NCI-H2227 treated with DMSO at 0.1 percent for 48 hours (cell line): ENCODE results near the gene GNPTAB.
"Not testable (repeated sequence)": the region's sequence is repeated elsewhere in the genome, so short reads cannot be mapped to it uniquely, and the experiment has no call there.

Source experiments
- DNase-seq: peaks from one replicate; lab custom pipeline; 2025; lab: John Stamatoyannopoulos, UW

The GNPTAB gene

GRCh38 chr12:101830367-101831325, at the start of gene GNPTAB:
Gene GNPTAB (minus strand): TSS chr12:101830959. CDS start chr12:101830675, 284 bp downstream.
- DNase-seq = peak; percentile 93

DNA sequence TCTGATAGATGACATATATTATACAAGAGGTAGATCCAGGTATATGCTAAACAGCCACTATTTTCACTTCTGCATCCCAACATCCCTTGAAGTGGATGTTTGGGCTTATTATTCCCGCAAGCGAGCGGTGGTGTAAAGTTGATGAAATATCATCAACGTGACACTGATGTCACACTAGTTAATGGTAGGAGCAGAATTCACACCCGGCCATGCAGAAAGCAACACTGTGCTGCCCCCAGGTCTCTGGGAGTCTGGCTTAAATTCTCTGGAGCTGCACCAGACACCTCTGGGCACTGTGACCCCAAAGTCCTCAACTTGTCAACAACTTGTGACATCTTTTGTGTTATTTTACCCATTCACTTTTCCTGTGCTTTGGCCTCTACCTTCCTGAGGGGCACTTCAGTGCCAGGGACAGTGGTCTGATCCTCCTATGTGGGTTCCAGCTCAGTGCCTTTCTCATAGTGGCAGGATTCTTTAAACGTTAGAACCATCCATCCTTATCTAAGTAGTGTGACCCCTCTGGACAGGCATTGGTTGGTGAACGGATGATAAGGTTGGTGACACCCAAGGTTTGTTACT, 47.6 kb upstream of the GNPTAB start:
- no peak for DNase-seq

GRCh38 chr12:101877806-101878242, 47.1 kb upstream of the GNPTAB start:
- no peak for DNase-seq

- peak; percentile 31 for DNase-seq
These were observed 46.4 kb upstream of the GNPTAB start, which contains the start of gene DRAM1 for GRCh38 chr12:101876861-101877805. Gene DRAM1 (plus strand): TSS chr12:101877580. CDS start chr12:101877790, 210 bp downstream.

DNA sequence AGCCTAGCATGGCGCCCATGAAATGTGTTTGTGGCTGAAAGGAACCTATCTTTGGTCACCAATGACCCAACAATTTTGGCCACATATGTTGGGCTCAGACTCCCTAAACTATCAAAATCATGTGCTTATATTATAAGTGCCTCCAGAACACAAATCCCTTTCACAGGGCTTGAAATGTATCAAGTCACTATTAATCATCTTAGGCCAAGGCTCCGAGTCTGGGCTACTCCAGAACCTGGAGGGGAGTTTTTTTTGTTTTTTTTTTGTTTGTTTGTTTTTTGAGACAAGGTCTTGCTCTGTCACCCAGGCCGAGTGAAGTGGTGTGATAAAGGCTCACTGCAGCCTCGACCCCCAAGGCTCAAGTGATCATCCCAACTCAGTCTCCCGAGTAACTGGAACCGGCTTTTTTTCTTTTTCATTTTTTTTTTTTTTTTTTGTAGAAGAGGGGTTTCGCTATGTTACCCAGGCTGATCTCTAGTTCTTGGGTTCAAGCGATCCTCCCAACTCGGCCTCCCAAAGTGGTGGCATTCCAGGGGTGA, 45.6 kb upstream of the GNPTAB start:
- DNase-seq = no peak

GRCh38 chr12:101875162-101875561, 44.4 kb upstream of the GNPTAB start:
- DNase-seq = no peak

DNA sequence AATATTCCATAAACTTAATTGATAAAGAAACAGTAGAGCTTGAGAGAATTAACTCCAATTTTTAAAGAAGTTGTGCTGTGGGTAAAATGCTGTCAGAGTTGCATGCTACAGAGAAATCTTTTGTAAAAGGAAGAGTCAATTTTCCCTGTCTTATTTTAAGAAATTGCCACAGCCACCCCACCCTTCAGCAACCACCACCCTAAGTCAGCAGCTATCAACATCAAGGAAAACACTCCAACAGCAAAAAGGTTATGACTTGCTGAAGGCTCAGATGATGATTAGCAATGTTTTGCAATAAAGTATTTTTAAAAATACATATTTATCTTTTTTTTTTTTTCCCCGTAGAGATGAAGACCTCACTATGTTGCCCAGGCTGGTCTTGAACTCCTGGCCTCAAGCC, 40.2 kb upstream of the GNPTAB start:
- DNase-seq = no peak

DNA sequence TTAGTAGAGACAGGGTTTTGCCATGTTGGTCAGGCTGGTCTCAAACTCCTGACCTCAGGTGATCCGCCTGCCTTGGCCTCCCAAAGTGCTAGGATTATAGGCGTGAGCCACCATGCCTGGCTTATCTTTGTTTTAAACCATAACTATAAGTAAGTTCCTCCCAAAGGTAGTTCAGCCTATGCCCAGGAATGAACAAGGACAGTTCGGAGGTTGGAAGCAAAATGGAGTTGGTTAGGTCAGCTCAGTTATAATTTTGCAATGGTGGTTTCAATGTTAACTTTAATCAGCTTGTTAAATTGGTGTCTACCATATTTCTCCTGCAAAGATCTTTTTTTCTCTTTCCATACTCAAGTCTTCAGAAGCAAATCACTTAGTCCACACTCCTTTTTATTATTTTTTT, 36.9 kb upstream of the GNPTAB start:
- not testable (repeated sequence) for DNase-seq

- DNase-seq = no peak
These were observed 36.0 kb upstream of the GNPTAB start for GRCh38 chr12:101866615-101867373.

- no peak for DNase-seq
These were observed 33.2 kb upstream of the GNPTAB start for GRCh38 chr12:101863981-101864380.

DNA sequence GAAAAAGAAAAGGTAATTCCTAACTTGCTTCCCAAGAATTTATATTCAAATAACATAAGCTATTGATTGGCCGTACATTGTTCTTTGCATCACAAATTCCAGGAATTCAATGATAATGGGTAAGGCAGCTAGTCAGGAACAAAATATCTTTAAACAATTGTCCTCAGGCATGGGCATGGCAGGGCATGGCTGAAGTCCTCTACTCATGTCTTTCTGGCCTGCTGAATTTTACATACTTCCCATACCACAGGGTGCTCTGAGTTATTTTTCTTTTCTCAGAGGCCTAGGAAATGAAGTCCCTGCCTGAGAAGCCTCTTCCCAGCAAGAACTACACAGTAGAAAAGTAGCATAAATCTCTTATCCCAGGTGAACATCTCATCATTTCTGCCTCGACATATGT, 31.5 kb upstream of the GNPTAB start:
- no peak for DNase-seq

- DNase-seq = not testable (repeated sequence)
These were observed 30.9 kb upstream of the GNPTAB start for GRCh38 chr12:101861688-101862087.

- DNase-seq = no peak
These were observed 29.2 kb upstream of the GNPTAB start for GRCh38 chr12:101859664-101860607.

- DNase-seq = no peak
These were observed 27.6 kb upstream of the GNPTAB start for GRCh38 chr12:101858361-101858760.

- peak; percentile 50 for DNase-seq
These were observed 26.3 kb upstream of the GNPTAB start for GRCh38 chr12:101857043-101857558.

GRCh38 chr12:101856614-101857013, 25.9 kb upstream of the GNPTAB start:
- DNase-seq = not testable (repeated sequence)

- DNase-seq = no peak
These were observed 25.2 kb upstream of the GNPTAB start for GRCh38 chr12:101855976-101856375.

DNA sequence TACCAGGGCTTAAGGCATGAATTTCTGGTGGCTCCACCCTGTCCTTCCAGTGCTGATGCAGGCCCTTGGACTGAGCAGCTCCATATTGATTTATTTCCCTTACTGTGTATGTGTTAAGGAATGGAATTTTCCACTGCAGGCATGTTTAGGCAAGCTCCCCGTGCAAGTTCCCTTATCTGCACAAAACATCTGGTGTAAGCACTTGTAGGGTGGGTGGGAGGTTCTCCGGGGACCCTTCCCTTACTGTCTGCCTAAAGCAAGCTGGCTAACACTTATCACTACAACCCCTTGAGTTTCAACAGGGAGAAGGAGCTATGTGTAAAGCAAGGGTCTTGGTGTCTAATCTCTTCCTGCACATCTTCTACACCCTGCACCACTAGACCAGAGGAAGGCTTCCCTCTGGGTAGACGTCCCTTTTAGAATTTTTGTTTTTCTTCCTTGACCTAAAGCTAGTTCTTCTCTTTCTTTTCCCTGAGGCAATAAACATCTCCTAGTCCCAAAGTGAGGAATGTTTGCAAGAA, 24.7 kb upstream of the GNPTAB start:
- no peak for DNase-seq

DNA sequence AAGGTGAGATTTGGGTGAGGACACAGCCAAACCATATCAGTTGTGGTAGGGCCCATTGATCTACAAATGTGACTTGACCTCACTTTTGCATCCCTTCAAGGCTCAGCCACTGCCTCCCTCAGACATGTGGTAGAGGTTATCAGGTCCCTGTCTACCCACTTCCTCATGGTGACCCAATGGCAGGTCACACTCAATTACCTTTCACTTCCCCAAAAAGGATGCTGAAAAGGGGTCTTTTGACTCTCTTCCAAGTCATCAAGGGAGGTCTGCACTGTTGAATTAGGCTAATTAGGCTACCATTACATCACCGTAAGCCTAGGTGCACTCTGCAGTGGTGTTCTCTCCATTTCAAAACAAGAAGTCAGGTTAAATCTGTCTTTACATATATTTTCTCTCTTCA, 24.0 kb upstream of the GNPTAB start:
- no peak for DNase-seq
